Mononuclear cell (primary cell): ENCODE results near the gene ADSS1. TPM values are rescaled to one million over a fixed set of nuclear protein-coding genes. Genes with fewer than 3 reads are reported as not detected.

ENCODE experiments used
- H3K27me3 ChIP-seq: 2 replicates; pipeline ENCODE4 v1.6.0; 2011; ENCODE audit warnings: low read length, control low read depth; ENCODE audit not compliant: insufficient read depth
- H3K4me1 ChIP-seq: 2 replicates; pipeline ENCODE4 v1.5.1; 2011; ENCODE audit warnings: mild to moderate bottlenecking, low read length, control low read depth; ENCODE audit not compliant: insufficient read depth
- H3K4me3 ChIP-seq: 2 replicates; pipeline ENCODE4 v1.5.1; 2011; ENCODE audit warnings: mild to moderate bottlenecking, low read length, moderate library complexity
- H3K9me3 ChIP-seq: 2 replicates; pipeline ENCODE4 v1.5.1; 2011; ENCODE audit warnings: low read depth, mild to moderate bottlenecking, control low read depth, low read length
- total RNA-seq: library from RNA; depleted of rRNA; stranded (reverse); fragments of >200 nt; gene quantifications from one replicate; pipeline ENCODE4 v1.2.3, GENCODE V29; 2012

The ADSS1 gene
- total RNA-seq, 1 donor: 1.9 TPM

GRCh38 chr14:104786726-104787675 lies 63.0 kb downstream of the ADSS1 start:
- H3K27me3 ChIP-seq: no peaks in the 10 kb centered on the region
- H3K9me3 ChIP-seq: no peaks in the 10 kb centered on the region
- no peak overlapping the region for H3K4me3 ChIP-seq
- H3K4me1 ChIP-seq: peaks cover 34% of the 10 kb centered on the region

DNA sequence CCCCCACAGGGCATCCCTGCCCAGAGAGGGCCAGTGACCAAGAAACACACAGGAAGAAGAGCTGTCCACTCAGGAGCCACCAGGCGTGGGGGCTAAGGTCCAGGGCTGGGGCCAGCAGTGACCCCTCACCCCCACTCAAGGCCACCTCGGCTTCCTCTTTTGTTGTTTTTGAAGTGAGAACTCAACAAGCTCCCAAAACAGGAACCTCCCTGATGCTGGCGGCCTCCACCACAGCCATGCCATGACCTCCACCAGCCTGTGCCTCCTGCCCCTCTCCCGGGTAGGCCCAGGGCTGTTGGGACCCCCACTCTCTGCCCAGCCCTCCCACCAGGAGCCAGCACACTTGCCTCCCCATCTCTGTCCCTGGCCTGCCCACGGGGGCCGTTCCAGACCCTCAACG lies 63.7 kb downstream of the ADSS1 start:
- Histone ChIP-seq H3K9me3 (no peaks in the 10 kb centered on the region), H3K4me3 (no peak overlapping the region), H3K27me3 (no peaks in the 10 kb centered on the region), H3K4me1 (peaks cover 38% of the 10 kb centered on the region)

GRCh38 chr14:104788161-104788818 lies 64.3 kb downstream of the ADSS1 start:
- no peaks in the 10 kb centered on the region for H3K27me3 ChIP-seq
- H3K9me3 ChIP-seq: no peaks in the 10 kb centered on the region
- H3K4me3 ChIP-seq: no peak overlapping the region
- peaks cover 43% of the 10 kb centered on the region for H3K4me1 ChIP-seq

GRCh38 chr14:104788873-104789663 lies 65.0 kb downstream of the ADSS1 start:
- no peak overlapping the region for H3K4me3 ChIP-seq
- H3K27me3 ChIP-seq: no peaks in the 10 kb centered on the region
- peaks cover 51% of the 10 kb centered on the region for H3K4me1 ChIP-seq
- no peaks in the 10 kb centered on the region for H3K9me3 ChIP-seq

DNA sequence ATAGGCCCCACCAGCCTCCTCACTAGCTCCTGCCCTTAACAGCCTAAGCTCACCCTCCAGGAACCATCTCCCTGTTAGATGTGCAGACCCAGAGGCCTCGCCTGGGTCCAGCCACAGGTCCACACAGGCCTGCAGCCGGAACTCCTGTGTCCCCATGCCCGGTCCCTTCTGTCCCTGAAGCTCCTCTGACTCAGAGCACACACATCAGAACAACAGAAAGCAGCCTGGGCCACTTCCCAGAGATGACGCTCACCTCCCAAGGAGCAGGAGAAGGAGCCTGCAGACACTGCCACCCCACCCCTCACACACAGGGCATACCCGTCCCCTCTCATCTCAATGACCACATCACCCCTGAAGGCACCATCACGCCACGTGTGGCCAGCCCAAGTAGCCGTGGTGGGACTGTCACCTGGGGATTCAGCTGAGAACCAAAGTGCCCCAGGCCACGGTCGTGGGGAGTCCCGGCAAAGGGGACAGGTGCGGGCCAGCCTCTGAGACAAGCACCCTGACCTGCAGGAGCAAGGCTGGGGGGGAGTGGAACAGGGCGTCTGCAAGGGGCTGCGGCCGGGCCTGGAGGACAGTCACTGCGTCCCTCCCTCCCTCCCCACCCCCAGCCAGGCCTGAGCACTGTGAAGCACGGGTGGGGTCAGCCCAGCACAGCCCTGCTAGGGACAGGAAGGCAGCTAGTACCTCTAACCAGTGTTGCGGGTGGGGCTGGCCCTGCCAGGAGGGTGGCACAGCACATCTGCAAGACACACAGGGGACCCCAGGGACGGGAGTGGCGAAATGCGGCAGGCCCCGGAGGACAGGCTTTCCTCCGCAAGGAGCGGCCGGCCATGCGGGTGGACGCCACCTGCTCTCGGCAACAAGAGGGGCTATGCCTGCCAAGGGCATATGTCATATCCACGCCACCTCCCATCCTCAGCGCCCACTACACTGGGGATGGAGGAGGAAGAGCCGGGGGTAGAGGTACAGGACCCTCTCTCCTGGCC lies 66.0 kb downstream of the ADSS1 start:
- Histone ChIP-seq H3K9me3 (no peaks in the 10 kb centered on the region), H3K27me3 (no peaks in the 10 kb centered on the region), H3K4me1 (peaks cover 60% of the 10 kb centered on the region), H3K4me3 (no peak overlapping the region)

DNA sequence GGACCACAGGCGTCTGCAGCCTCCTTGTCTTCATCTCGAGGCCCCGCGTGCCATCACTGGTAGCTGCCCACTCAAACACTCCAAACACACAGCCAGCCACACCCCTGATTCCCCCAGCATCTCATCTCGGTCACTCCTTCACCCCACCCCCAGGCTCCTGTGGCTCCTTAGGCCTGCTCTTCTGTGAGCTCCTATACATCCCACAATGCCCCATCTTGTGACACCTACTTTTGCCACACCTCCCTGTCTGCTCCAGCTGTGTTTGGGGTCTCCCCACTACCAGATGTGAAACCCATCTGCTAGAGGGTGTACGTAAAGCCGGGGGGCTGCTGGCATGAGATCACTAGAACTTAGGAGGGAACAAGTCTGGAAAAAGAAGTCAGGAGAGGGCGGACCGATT lies 67.4 kb downstream of the ADSS1 start:
- Histone ChIP-seq H3K4me3 (no peak overlapping the region), H3K9me3 (no peaks in the 10 kb centered on the region), H3K27me3 (no peaks in the 10 kb centered on the region), H3K4me1 (peaks cover 61% of the 10 kb centered on the region)

GRCh38 chr14:104792101-104792884 lies 68.3 kb downstream of the ADSS1 start:
- Histone ChIP-seq H3K4me1 (peaks cover 53% of the 10 kb centered on the region), H3K9me3 (no peaks in the 10 kb centered on the region), H3K27me3 (no peaks in the 10 kb centered on the region), H3K4me3 (no peak overlapping the region)

DNA sequence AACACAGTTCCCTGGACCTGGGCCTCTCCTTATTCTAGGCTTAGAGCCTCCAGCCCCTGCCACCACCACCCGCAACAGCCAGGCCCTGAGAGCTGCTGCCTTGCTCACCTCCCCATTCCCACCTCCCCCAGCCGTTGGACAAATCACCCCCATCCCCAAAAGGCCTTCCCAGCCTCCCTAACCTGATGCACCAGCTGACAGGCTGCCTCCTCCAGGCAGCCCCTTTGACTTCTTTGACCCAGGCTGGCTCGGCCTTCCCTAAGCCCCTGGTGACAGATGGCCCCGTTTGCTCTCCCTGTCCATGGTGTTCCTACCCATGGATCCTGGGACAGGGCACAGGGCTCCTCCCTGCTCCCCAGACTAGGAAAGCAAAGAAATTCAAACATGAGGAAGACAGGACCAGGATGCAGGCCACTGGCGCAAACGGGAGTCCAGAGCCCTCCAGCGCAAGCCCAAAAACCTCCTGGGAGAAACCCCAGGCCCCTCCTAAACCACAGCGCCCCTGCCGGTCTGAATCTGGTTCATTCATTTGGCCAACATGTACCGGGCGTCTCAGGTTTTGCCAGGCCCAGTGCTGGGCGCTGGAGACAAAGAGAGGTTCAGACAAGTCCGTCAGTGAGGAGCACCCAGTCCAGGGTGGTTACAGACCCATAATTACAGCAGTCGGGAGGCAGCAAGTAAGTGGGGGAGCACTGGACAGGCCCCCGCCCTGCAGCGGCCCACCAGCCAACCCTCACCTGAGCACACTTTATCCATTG lies 69.1 kb downstream of the ADSS1 start:
- H3K4me1 ChIP-seq: peaks cover 44% of the 10 kb centered on the region

DNA sequence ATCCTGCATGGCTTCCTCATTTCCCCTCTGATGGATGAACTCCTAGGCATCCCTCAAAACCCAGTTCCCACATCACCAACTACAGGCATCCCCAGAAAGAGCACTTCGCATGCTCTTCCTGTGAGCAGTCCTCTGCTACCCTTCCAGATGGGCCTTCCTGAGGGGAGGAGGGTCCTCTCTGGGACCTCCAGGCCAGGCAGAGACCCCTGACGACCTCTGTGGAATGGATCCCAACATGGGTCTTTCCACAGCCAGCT lies 69.6 kb downstream of the ADSS1 start:
- Histone ChIP-seq H3K4me1 (peaks cover 39% of the 10 kb centered on the region), H3K4me3 (no peak overlapping the region), H3K9me3 (no peaks in the 10 kb centered on the region), H3K27me3 (no peaks in the 10 kb centered on the region)

More for the DNA sequence above, 69.1 kb downstream of the ADSS1 start:
- Histone ChIP-seq H3K4me3 (no peak overlapping the region), H3K9me3 (no peaks in the 10 kb centered on the region), H3K27me3 (no peaks in the 10 kb centered on the region)

DNA sequence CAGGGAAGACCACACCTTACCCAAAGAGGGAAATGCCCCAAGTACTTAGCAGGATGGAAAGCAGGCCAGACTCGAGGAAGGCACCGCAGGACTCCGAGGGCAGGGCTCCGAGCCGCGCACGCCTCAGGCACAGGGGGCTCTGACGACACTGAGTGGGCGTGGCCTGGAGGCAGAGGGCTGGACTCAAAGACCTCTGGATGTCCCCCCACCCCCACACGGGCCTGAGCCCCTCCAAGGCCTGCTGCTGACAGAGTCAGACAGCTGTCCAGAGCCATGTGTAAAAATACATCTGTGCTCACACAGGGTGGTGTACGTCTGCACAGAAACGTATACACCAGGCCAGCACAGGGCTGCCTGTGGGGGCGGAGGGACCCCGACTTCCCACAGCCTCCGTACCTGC lies 70.1 kb downstream of the ADSS1 start:
- Histone ChIP-seq H3K9me3 (no peaks in the 10 kb centered on the region), H3K4me1 (peaks cover 35% of the 10 kb centered on the region), H3K27me3 (no peaks in the 10 kb centered on the region), H3K4me3 (peak overlapping the region; percentile 57)

GRCh38 chr14:104794631-104794992 lies 70.6 kb downstream of the ADSS1 start:
- Histone ChIP-seq H3K4me3 (peak overlapping the region; percentile 57), H3K27me3 (no peaks in the 10 kb centered on the region), H3K4me1 (peaks cover 33% of the 10 kb centered on the region), H3K9me3 (no peaks in the 10 kb centered on the region)

DNA sequence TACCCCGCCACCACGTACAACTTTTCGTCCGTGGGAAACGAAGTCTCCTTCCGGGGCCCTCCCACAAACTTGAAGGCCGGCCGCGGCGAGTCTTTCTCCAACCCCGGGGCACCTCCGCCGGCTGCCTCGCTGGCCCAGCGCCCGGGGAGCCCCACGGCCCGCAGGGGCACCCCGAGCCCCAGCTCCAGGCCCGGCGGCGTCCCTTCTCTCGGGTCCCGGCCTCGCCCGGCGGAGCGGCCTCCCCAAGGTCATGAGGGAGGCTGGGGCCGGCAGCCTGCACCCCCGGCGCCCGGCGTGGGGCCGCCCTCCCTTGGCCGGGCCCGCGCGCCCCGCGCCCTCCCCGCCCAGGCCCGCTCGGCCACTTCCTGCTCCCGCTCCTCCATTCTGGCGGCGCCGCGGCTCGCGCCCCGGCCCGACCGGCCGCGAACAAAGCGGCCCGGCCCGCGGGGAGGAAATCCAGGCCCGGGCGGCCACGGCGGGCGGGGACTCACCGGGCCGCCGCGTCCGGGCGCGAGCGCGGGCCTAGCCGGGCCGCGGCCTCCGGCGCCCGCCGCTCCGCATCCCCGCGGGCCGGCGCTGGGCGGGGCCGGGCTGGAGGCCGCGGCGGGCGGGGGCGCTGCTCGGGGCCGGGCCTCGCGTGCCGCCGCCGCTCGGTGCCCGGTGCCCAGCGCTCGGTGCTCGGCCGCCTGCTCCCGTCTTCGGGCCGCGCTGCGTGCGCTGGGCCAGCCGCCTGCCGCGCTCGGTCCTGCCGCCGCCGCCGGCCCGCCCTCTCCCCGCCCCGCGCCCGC lies 71.2 kb downstream of the ADSS1 start, which contains the start of gene AKT1:
Gene AKT1 (minus strand): TSS at position 756 of the 788 bp plus-strand sequence. CDS start 3,105 bp downstream, outside the sequence.
- Histone ChIP-seq H3K4me1 (peaks cover 38% of the 10 kb centered on the region), H3K9me3 (no peaks in the 10 kb centered on the region), H3K4me3 (peak within 1 kb of the TSS; percentile 57), H3K27me3 (no peaks in the 10 kb centered on the region)
